ENCODE measurements around the gene SH3GLB1. TPM values are rescaled to one million over a fixed set of nuclear protein-coding genes. Genes with fewer than 3 reads are reported as not detected.

Gene SH3GLB1
- total RNA-seq, 1 experiment from 2014 or later: 108 TPM

DNA sequence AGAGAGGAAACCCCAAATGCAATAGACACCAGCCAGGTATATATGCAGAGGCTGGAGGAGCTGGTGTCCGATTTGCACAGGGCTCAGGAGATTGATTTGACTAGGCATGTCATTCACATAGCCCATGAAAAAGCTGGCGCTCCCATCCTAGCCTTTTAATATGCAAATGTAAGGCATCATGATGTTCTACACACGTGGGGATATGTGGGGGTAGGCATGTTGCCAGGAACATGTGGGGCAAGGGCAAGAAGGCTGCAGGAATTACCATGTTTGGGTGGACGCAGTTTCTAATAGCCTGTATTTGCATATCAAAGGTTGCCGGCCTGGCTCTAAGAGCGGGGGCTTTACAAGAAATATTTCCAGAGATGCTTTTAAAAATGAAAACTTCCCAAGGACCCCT is 11.7 kb upstream of the SH3GLB1 start:
- DNase-seq (ENCODE audit: unreplicated experiment): no peak
- H3K4me3 Mint-ChIP-seq (ENCODE audit: unreplicated experiment): no peak overlapping the region
- no peak overlapping the region for H3K27ac Mint-ChIP-seq (ENCODE audit: low read depth, unreplicated experiment)
- no peaks in the 10 kb centered on the region for H3K27me3 Mint-ChIP-seq (ENCODE audit: insufficient read depth, unreplicated experiment)
- no TSS peak for BruUV-seq (replicated peaks)
- ChIA-PET CTCF (interaction anchor here (1.4 kb wide), 1 partner anchor 12 kb away, joined by 5 read pairs; the partner anchor contains the start of gene SH3GLB1), POLR2A (interaction anchor here (4.5 kb wide), 1 partner anchor 12 kb away, joined by 37 read pairs; the partner anchor contains the start of gene SH3GLB1)
- TF ChIP-seq, protein P1, sequence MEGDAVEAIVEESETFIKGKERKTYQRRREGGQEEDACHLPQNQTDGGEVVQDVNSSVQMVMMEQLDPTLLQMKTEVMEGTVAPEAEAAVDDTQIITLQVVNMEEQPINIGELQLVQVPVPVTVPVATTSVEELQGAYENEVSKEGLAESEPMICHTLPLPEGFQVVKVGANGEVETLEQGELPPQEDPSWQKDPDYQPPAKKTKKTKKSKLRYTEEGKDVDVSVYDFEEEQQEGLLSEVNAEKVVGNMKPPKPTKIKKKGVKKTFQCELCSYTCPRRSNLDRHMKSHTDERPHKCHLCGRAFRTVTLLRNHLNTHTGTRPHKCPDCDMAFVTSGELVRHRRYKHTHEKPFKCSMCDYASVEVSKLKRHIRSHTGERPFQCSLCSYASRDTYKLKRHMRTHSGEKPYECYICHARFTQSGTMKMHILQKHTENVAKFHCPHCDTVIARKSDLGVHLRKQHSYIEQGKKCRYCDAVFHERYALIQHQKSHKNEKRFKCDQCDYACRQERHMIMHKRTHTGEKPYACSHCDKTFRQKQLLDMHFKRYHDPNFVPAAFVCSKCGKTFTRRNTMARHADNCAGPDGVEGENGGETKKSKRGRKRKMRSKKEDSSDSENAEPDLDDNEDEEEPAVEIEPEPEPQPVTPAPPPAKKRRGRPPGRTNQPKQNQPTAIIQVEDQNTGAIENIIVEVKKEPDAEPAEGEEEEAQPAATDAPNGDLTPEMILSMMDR (IDR thresholded peaks at IDR 0.05; ENCODE audit: unreplicated experiment): no peak
- H3K36me3 Mint-ChIP-seq (ENCODE audit: insufficient read depth, unreplicated experiment): no peaks in the 10 kb centered on the region
- H3K9me3 Mint-ChIP-seq (ENCODE audit: unreplicated experiment): no peaks in the 10 kb centered on the region
- H3K4me1 Mint-ChIP-seq (ENCODE audit: insufficient read depth, unreplicated experiment): peaks cover 16% of the 10 kb centered on the region
- intact Hi-C loops (cut with micrococcal nuclease): loop anchor here (10.0 kb wide), 1 partner anchor 308 kb away; no protein-coding TSS in a partner anchor

DNA sequence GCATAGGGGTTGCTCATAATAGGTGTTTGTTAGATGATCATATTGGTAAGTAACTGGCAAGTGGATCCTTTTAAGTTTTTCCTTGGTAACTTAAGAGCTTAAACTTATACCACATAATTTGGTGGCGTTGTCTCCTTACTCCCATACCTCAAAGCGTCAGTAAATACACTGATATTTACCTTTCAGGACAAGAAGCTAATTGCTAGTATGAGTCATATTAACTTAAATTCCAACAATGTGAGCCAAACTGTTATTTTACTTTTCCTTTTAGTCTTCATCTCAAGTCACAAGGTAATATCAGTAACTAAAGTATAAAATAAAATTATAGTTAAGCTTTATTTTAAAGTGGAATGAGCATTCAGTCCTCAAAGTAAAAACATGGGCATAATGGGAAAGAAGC is 9.0 kb upstream of the SH3GLB1 start:
- H3K4me3 Mint-ChIP-seq (ENCODE audit: unreplicated experiment): no peak overlapping the region
- ChIA-PET POLR2A (interaction anchor here (0.7 to 4.5 kb wide), 3 partner anchors 9 to 311 kb away, joined by 3 to 37 read pairs (median 4); partner anchors contain the start of genes ODF2L and SH3GLB1), CTCF (interaction anchor here (0.6 to 2.0 kb wide), 5 partner anchors 9 to 270 kb away, joined by 3 to 18 read pairs (median 6); partner anchors contain the start of gene SH3GLB1)
- H3K36me3 Mint-ChIP-seq (ENCODE audit: insufficient read depth, unreplicated experiment): no peaks in the 10 kb centered on the region
- TF ChIP-seq, protein P1 (IDR thresholded peaks at IDR 0.05; ENCODE audit: unreplicated experiment): no peak
- no peaks in the 10 kb centered on the region for H3K27me3 Mint-ChIP-seq (ENCODE audit: insufficient read depth, unreplicated experiment)
- no peak for DNase-seq (ENCODE audit: unreplicated experiment)
- no TSS peak for BruUV-seq (replicated peaks)
- peaks cover 16% of the 10 kb centered on the region for H3K4me1 Mint-ChIP-seq (ENCODE audit: insufficient read depth, unreplicated experiment)
- H3K9me3 Mint-ChIP-seq (ENCODE audit: unreplicated experiment): no peaks in the 10 kb centered on the region
- H3K27ac Mint-ChIP-seq (ENCODE audit: low read depth, unreplicated experiment): no peak overlapping the region
- intact Hi-C loops (cut with micrococcal nuclease): loop anchor here (10.0 kb wide), 1 partner anchor 311 kb away; no protein-coding TSS in a partner anchor

DNA sequence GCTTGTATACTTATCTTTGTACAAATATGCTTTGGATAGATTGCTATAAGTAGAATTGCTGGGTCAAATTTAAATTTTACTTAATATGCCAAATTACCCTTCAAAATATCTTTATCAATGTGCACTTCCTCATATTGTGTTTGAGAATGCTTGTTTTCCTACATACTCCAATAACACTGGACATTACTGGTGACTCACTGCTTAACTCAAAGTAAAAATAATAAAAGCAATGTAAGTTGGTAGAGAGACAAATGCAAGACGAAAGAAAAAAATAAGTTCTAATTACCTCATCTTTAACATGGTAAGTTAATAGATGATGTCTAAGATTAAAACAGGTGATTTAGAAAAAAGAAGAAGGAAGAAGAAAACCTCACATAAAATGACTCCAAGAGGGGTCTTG is 7.9 kb upstream of the SH3GLB1 start:
- Mint-ChIP-seq H3K4me1 (ENCODE audit: insufficient read depth, unreplicated experiment) (peaks cover 17% of the 10 kb centered on the region), H3K4me3 (ENCODE audit: unreplicated experiment) (no peak overlapping the region), H3K9me3 (ENCODE audit: unreplicated experiment) (no peaks in the 10 kb centered on the region), H3K27me3 (ENCODE audit: insufficient read depth, unreplicated experiment) (no peaks in the 10 kb centered on the region), H3K27ac (ENCODE audit: low read depth, unreplicated experiment) (peak overlapping the region; percentile 32), H3K36me3 (ENCODE audit: insufficient read depth, unreplicated experiment) (no peaks in the 10 kb centered on the region)
- no TSS peak for BruUV-seq (replicated peaks)
- DNase-seq (ENCODE audit: unreplicated experiment): no peak
- CTCF ChIA-PET: interaction anchor here (1.7 to 2.0 kb wide), 2 partner anchors 8 to 195 kb away, joined by 6 to 18 read pairs; partner anchors contain the start of gene SH3GLB1
- POLR2A ChIA-PET: interaction anchor here (4.5 kb wide), 1 partner anchor 8 kb away, joined by 37 read pairs; the partner anchor contains the start of gene SH3GLB1
- TF ChIP-seq, protein P1 (IDR thresholded peaks at IDR 0.05; ENCODE audit: unreplicated experiment): no peak
- intact Hi-C loops (cut with micrococcal nuclease): loop anchor here (10.0 kb wide), 1 partner anchor 312 kb away; no protein-coding TSS in a partner anchor

DNA sequence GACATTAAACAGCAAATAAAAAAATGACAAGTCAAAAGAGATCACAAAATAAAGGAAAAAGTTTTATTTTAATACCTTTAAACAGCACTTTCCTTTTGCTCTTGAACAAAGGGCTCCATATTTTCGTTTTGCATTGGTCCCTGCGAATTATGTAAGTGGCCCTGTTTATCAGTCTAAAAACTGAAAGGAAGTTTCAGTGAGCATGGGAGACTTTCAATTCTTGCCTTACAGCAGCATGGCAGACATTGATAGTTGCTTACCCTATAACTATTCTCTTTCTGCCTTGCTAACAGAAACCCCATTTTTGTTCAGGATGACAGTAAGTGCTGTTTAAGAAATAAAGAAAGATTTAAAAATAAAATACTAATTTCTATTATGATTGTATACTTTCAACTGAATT is 5.2 kb upstream of the SH3GLB1 start:
- no TSS peak for BruUV-seq (replicated peaks)
- intact Hi-C loops (cut with micrococcal nuclease): loop anchor here (10.0 kb wide), 1 partner anchor 314 kb away; no protein-coding TSS in a partner anchor
- no peaks in the 10 kb centered on the region for H3K27me3 Mint-ChIP-seq (ENCODE audit: insufficient read depth, unreplicated experiment)

More for the DNA sequence above, 5.2 kb upstream of the SH3GLB1 start:
- no peaks in the 10 kb centered on the region for H3K36me3 Mint-ChIP-seq (ENCODE audit: insufficient read depth, unreplicated experiment)
- no peak overlapping the region for H3K27ac Mint-ChIP-seq (ENCODE audit: low read depth, unreplicated experiment)
- peaks cover 36% of the 10 kb centered on the region for H3K4me1 Mint-ChIP-seq (ENCODE audit: insufficient read depth, unreplicated experiment)
- ChIA-PET CTCF (interaction anchor here (0.8 to 1.1 kb wide), 2 partner anchors 197 to 225 kb away, joined by 3 to 4 read pairs; no protein-coding TSS in a partner anchor), POLR2A (no interaction called here)
- no peak overlapping the region for H3K4me3 Mint-ChIP-seq (ENCODE audit: unreplicated experiment)
- no peak for DNase-seq (ENCODE audit: unreplicated experiment)
- no peaks in the 10 kb centered on the region for H3K9me3 Mint-ChIP-seq (ENCODE audit: unreplicated experiment)
- TF ChIP-seq, protein P1 (IDR thresholded peaks at IDR 0.05; ENCODE audit: unreplicated experiment): no peak

Measured in MCF 10A (cell line).